Measurements from ENCODE around the gene FYTTD1. TPM values are rescaled to one million over a fixed set of nuclear protein-coding genes. Genes with fewer than 3 reads are reported as not detected.
A peak's percentile ranks its signal among the peaks of the same experiment; 100 is the strongest.

FYTTD1 gene
- total RNA-seq, 2 experiments from 2014 or later: 20.7 to 25.6 TPM

DNA sequence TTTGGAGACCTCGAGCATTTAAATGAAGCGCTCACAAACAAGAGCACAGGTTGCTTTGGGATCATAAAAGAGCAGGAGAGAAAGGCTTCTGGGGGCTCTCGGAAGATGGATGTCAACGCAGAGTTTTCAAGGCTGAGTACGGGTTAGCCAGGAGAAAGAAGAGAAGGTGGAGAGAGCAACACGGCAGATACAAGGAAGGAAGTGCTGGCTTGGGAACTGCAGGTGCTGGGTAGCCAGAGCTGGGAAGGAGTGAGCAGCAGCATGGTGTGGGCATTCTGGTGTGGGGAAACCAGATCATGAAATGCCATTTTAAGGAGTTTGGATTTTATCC is 12.4 kb upstream of the FYTTD1 start:
- Mint-ChIP-seq H3K27me3 (no peaks in the 10 kb centered on the region), H3K4me1 (peaks cover 28% of the 10 kb centered on the region), H3K36me3 (ENCODE audit: low read depth) (peaks cover 7% of the 10 kb centered on the region), H3K9me3 (ENCODE audit: low read depth) (no peaks in the 10 kb centered on the region), H3K27ac (peak overlapping the region; percentile 87), H3K4me3 (peak overlapping the region; percentile 85)
- ATAC-seq (no peak), DNase-seq (no peak)
- POLR2A ChIA-PET: no interaction called here
- CTCF ChIA-PET: interaction anchor here (0.6 to 1.0 kb wide), 2 partner anchors 9 to 138 kb away, joined by 3 to 4 read pairs; no protein-coding TSS in a partner anchor
- intact Hi-C loops (cut with DNase I, micrococcal nuclease): loop anchor here (1.0 to 5.0 kb wide), 8 partner anchors 12 to 440 kb away; partner anchors contain the start of genes DLG1 (in 1 of the 2), FYTTD1 (in 1 of the 2), LRCH3 (in 1 of the 2) and RPL35A (in 1 of the 2)

DNA sequence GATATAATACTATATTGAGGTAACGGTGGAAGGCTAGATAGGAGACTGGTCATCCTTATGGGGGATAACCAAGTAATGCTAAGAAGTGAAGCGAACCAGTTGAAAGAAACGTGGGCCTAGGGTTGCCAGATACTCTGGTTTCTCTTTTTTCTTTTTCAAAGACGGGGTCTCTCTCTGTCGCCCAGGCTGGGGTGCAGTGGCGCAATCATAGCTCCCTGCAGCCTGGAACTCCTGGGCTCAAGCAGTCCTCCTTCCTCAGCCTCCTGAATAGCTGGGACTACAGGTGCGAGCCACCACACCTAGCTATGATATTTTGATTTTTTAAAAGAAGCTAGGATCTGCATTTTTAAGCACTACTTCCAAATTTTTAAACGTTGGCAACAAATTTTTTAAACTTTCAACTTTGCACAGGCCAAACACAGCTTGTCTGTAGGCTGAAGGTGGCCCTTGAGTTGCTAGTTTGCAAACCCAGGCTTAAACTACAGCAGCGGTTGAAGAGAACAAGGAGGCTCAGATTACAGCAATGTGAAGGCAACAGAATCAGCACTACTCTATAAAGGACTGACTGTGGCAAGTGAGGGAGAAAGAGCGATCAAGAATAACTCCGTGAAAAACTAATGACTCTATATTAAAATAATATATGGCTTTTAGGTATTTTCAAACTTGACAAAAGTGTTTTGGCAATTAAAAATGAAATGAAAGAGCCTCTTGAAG is 11.8 kb upstream of the FYTTD1 start:
- H3K27me3 Mint-ChIP-seq: no peaks in the 10 kb centered on the region
- H3K27ac Mint-ChIP-seq: peak overlapping the region; percentile 87
- peaks cover 7% of the 10 kb centered on the region for H3K36me3 Mint-ChIP-seq (ENCODE audit: low read depth)
- no peak for ATAC-seq
- CTCF ChIA-PET: interaction anchor here (0.6 to 1.0 kb wide), 2 partner anchors 8 to 139 kb away, joined by 3 to 4 read pairs; no protein-coding TSS in a partner anchor
- intact Hi-C loops (cut with DNase I, micrococcal nuclease): loop anchor here (1.0 to 5.0 kb wide), 8 partner anchors 11 to 441 kb away; partner anchors contain the start of genes DLG1 (in 1 of the 2), FYTTD1 (in 1 of the 2), LRCH3 (in 1 of the 2) and RPL35A (in 1 of the 2)
- DNase-seq: no peak
- peaks cover 28% of the 10 kb centered on the region for H3K4me1 Mint-ChIP-seq
- H3K9me3 Mint-ChIP-seq (ENCODE audit: low read depth): no peaks in the 10 kb centered on the region
- POLR2A ChIA-PET: no interaction called here
- peak overlapping the region; percentile 85 for H3K4me3 Mint-ChIP-seq

DNA sequence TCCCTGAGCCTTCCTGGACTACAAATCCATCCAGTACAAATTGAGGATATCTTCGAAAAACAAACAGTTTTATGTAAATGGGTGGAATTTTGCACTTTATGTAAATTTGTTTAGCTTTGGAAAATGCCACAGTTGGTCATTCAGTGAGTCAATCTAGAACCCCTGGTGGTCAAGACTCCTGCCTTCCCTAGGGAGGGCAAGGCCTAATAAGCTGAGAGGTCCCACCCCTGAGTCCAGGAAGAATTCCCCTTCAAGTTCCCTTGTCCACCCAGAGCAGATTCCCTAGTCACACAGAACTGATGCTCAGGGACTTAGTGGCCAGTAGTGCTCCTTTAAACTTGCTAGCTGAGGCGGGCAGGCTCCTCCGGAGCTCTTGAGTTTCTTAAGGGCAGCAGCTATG is 6.9 kb upstream of the FYTTD1 start:
- Mint-ChIP-seq H3K4me1 (peaks cover 3% of the 10 kb centered on the region), H3K36me3 (ENCODE audit: low read depth) (peaks cover 2% of the 10 kb centered on the region), H3K27me3 (no peaks in the 10 kb centered on the region), H3K27ac (no peak overlapping the region), H3K9me3 (ENCODE audit: low read depth) (no peaks in the 10 kb centered on the region), H3K4me3 (no peak overlapping the region)
- intact Hi-C loops (cut with DNase I, micrococcal nuclease): no loop called here
- POLR2A ChIA-PET: no interaction called here
- CTCF ChIA-PET: no interaction called here
- ATAC-seq: no peak
- no peak for DNase-seq

DNA sequence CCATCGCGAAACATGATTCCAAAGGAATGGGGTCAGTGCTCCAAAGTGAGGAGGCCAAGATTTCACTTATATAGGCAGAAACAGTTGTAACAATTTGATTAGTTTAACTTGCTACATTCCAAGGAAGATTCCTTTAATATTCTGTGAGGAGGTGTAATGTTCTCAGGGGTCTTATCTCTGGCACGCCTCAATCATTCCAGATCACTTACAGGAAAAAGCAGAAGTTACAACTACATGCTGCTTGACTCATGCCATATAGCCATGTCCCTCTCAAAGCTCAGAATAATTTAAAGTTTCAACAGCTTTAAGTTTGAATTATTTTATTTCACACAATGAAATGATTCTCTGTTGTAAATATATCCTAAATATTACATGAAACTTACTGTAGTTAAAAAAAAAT is 3.5 kb upstream of the FYTTD1 start:
- no peak overlapping the region for H3K27ac Mint-ChIP-seq
- H3K36me3 Mint-ChIP-seq (ENCODE audit: low read depth): peaks cover 2% of the 10 kb centered on the region
- ChIA-PET CTCF (interaction anchor here (0.7 to 1.6 kb wide), 3 partner anchors 8 to 31 kb away, joined by 3 to 4 read pairs (median 3); no protein-coding TSS in a partner anchor), POLR2A (no interaction called here)
- H3K9me3 Mint-ChIP-seq (ENCODE audit: low read depth): no peaks in the 10 kb centered on the region
- no peak for DNase-seq
- no peak overlapping the region for H3K4me3 Mint-ChIP-seq
- H3K27me3 Mint-ChIP-seq: no peaks in the 10 kb centered on the region
- intact Hi-C loops (cut with DNase I, micrococcal nuclease): no loop called here
- ATAC-seq: no peak
- H3K4me1 Mint-ChIP-seq: peaks cover 12% of the 10 kb centered on the region

DNA sequence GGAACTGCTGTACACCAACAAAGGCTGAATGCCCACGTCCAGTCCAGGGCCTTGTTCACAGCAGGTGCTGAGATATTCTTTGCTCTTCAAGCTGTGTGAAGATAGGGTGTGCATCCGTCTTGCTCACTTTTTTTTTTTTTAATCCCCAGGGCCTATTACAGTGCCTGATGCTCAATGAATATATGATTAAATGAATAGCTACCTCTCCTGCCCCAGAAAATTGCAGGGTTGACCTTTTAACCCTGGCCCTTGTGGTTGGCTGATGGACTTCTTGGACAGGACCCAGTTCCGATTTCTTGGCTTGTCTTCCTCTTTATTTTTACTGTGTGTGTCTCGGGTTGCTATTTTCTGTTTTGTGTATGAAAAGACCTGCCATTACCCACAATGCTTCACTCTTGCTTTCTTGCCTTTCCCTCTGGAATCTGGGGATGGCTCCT is 2.9 kb upstream of the FYTTD1 start:
- ChIA-PET CTCF (interaction anchor here (0.7 to 1.6 kb wide), 2 partner anchors 9 to 30 kb away, joined by 3 to 4 read pairs; no protein-coding TSS in a partner anchor), POLR2A (no interaction called here)
- intact Hi-C loops (cut with DNase I, micrococcal nuclease): no loop called here
- Mint-ChIP-seq H3K4me3 (no peak overlapping the region), H3K4me1 (peaks cover 16% of the 10 kb centered on the region), H3K27me3 (no peaks in the 10 kb centered on the region), H3K9me3 (ENCODE audit: low read depth) (no peaks in the 10 kb centered on the region), H3K27ac (no peak overlapping the region), H3K36me3 (ENCODE audit: low read depth) (peaks cover 2% of the 10 kb centered on the region)
- ATAC-seq: no peak
- DNase-seq: no peak

DNA sequence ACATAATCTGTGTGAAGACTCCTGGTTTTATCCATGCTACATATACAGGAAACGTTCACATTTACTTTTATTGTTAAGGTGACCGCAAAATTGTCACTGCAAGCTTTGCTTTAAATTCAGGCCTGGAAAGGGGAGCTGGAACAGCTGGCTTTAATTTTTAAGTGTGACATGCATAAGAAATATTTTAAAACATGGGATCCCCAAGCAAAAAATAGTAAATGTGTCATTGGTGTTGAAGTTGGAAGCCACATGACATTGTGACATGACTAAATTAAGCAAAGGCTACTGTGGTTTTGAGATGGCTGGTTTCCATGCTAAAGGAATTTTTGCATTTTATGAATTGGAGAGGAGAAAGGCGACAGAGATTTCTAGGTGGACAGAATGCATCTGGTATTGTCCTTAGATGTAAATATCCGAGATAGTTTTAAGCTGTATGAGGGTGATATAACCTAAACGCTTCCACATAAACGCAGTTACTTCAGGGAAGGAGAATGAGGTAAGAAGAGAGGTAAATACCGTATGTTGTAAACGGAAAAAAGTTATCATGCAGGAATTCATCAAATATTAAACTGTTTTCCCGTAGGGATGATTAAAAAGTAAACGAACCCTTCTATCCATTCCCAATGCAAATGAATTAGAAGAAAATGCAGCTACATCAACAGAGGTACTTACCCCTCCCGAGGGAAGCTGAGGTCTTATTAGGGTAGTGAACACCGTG is 927 bp upstream of the FYTTD1 start:
- peak overlapping the region; percentile 89 for H3K4me3 Mint-ChIP-seq
- H3K4me1 Mint-ChIP-seq: peaks cover 29% of the 10 kb centered on the region
- no peaks in the 10 kb centered on the region for H3K27me3 Mint-ChIP-seq
- ATAC-seq: no peak
- POLR2A ChIA-PET: interaction anchor here (0.6 to 1.3 kb wide), 3 partner anchors 9 to 187 kb away, joined by 3 to 6 read pairs (median 3); partner anchors contain the start of gene LRCH3
- no peaks in the 10 kb centered on the region for H3K9me3 Mint-ChIP-seq (ENCODE audit: low read depth)
- DNase-seq: no peak
- CTCF ChIA-PET: interaction anchor here (0.6 to 1.4 kb wide), 6 partner anchors 9 to 232 kb away, joined by 3 to 6 read pairs (median 4); no protein-coding TSS in a partner anchor
- H3K27ac Mint-ChIP-seq: peak overlapping the region; percentile 81
- H3K36me3 Mint-ChIP-seq (ENCODE audit: low read depth): no peaks in the 10 kb centered on the region
- intact Hi-C loops (cut with DNase I, micrococcal nuclease): loop anchor here (1.0 to 2.0 kb wide), 6 partner anchors 11 to 202 kb away; partner anchors contain the start of genes LRCH3 (in 1 of the 2), RPL35A (in 1 of the 2) and RUBCN (in 1 of the 2)

DNA sequence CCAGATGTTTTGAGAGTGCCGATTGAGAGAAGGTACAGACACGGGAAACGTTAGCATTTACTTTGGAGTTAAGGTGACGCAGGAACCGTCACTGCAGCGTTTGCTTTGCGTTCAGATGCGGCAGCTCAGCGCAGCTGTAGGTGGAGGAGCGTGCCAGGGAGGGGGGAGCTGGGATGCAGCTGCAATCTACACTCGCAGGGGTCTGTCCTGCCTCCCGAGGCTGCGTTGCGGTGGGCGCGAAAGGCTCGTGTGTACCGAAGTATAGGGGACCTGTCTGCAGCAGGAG is 425 bp upstream of the FYTTD1 start:
- peak overlapping the region; percentile 81 for H3K27ac Mint-ChIP-seq
- no peaks in the 10 kb centered on the region for H3K9me3 Mint-ChIP-seq (ENCODE audit: low read depth)
- ChIA-PET CTCF (interaction anchor here (1.2 to 1.4 kb wide), 3 partner anchors 10 to 37 kb away, joined by 5 to 6 read pairs (median 5); no protein-coding TSS in a partner anchor), POLR2A (interaction anchor here (0.6 to 1.3 kb wide), 3 partner anchors 10 to 187 kb away, joined by 3 to 6 read pairs (median 3); partner anchors contain the start of gene LRCH3)
- peak overlapping the region; percentile 89 for H3K4me3 Mint-ChIP-seq
- peak; percentile 78 for DNase-seq
- H3K4me1 Mint-ChIP-seq: peaks cover 34% of the 10 kb centered on the region
- ATAC-seq: peak; percentile 63
- H3K36me3 Mint-ChIP-seq (ENCODE audit: low read depth): no peaks in the 10 kb centered on the region
- H3K27me3 Mint-ChIP-seq: no peaks in the 10 kb centered on the region
- intact Hi-C loops (cut with DNase I, micrococcal nuclease): loop anchor here (1.0 to 2.0 kb wide), 6 partner anchors 12 to 202 kb away; partner anchors contain the start of genes LRCH3 (in 1 of the 2), RPL35A (in 1 of the 2) and RUBCN (in 1 of the 2)

DNA sequence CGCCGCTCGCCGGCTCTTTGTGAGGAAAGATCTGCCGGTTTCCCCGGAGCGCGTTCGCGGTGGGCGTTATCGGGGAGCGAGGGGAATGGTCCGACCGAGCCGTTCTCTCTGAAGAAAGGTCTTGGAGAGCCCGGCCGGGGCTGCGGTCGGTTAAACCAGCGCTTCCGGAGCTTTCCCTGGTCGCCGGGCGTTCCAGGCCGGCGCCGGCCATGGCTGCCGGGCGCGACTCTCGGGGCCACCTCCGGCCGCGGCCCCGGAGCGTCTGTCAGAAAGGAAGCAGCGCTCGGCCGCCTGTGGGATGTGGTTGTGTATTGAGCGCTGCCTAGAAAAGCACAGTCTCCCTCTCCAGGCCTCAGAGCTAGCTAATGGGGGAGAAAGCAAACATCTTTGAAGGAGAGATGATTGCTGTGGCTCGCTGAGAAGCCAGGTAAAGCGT is 731 bp downstream of the FYTTD1 start:
- intact Hi-C loops (cut with DNase I, micrococcal nuclease): loop anchor here (2.0 to 5.0 kb wide), 2 partner anchors 42 to 196 kb away; partner anchors contain the start of genes BDH1 (in 1 of the 2) and LRCH3 (in 1 of the 2)
- peak overlapping the region; percentile 87 for H3K27ac Mint-ChIP-seq
- DNase-seq (peak; percentile 73), ATAC-seq (peak; percentile 31)
- peak overlapping the region; percentile 89 for H3K4me3 Mint-ChIP-seq
- ChIA-PET POLR2A (interaction anchor here (0.6 kb wide), 2 partner anchors 202 to 1108 kb away, joined by 5 read pairs; no protein-coding TSS in a partner anchor), CTCF (interaction anchor here (0.6 to 0.8 kb wide), 3 partner anchors 11 to 50 kb away, joined by 3 to 4 read pairs (median 4); no protein-coding TSS in a partner anchor)
- no peaks in the 10 kb centered on the region for H3K36me3 Mint-ChIP-seq (ENCODE audit: low read depth)
- H3K27me3 Mint-ChIP-seq: no peaks in the 10 kb centered on the region
- H3K4me1 Mint-ChIP-seq: peaks cover 40% of the 10 kb centered on the region
- no peaks in the 10 kb centered on the region for H3K9me3 Mint-ChIP-seq (ENCODE audit: low read depth)

DNA sequence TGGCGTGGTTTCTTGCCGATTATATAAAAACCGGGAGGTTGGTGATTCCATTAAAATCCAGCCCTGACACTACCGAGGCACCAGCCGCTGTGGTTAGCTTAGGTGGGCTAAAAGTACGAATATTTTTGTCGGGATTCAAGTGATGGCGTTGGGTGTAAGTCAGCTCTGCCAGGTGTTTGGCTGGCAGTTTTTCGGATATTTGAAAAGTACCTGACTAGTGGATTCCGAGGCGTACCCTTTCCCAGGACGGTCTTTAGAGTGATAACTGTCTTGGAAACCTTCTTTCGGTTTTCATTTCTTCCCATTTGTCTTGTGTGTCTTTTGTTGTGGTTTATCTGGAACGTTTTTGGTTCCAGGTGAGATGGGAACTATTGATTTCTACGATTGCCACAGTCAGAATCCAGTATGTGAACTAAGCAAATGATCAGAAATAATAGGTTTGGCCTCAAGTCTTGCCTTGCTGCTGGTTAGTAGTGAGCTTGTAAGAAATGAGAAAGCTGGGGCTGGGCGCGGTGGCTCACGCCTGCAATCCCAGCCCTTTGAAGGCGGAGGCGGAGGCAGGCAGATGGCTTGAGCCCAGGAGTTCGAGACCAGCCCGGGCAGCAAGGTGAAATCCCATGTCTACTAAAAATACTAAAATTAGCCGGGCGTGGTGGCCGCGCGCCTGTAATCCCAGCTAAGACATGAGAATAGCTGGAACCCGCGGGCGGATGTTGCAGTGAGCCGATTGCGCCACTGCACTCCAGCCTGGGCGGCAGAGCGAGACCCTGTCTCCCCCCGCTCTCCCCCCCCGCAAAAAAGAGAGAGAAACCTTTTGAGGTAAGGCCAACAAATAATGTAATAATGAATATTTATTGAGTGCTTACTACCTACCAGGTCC is 1.4 kb downstream of the FYTTD1 start:
- H3K4me1 Mint-ChIP-seq: peaks cover 45% of the 10 kb centered on the region
- no peaks in the 10 kb centered on the region for H3K36me3 Mint-ChIP-seq (ENCODE audit: low read depth)
- ChIA-PET CTCF (interaction anchor here (0.7 to 0.8 kb wide), 3 partner anchors 11 to 137 kb away, joined by 3 to 4 read pairs (median 4); no protein-coding TSS in a partner anchor), POLR2A (interaction anchor here (0.6 to 0.7 kb wide), 2 partner anchors 40 to 1108 kb away, joined by 3 to 5 read pairs; no protein-coding TSS in a partner anchor)
- H3K27ac Mint-ChIP-seq: peak overlapping the region; percentile 87
- ATAC-seq (no peak), DNase-seq (peak; percentile 73)
- H3K27me3 Mint-ChIP-seq: no peaks in the 10 kb centered on the region
- H3K9me3 Mint-ChIP-seq (ENCODE audit: low read depth): no peaks in the 10 kb centered on the region
- peak overlapping the region; percentile 89 for H3K4me3 Mint-ChIP-seq
- intact Hi-C loops (cut with DNase I, micrococcal nuclease): loop anchor here (2.0 to 5.0 kb wide), 2 partner anchors 41 to 196 kb away; partner anchors contain the start of genes BDH1 (in 1 of the 2) and LRCH3 (in 1 of the 2)

DNA sequence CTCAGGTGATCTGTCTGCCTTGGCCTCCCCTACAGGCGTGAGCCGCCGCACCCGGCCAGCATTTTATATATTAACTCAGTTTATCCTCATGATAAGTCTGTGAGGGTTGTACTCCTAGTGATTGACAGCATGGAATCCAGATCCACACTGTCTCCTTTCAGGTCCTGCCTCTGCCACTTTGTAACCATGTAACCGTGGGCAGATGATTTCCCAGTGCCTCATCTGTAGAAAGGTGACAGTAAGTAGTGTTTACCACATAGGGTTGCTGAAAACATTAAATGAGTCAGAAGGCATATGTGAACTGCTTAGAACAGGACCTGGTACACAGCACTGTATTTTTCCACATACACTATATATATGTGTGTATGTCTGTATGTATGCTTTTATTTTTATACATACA is 2.4 kb downstream of the FYTTD1 start:
- no peaks in the 10 kb centered on the region for H3K36me3 Mint-ChIP-seq (ENCODE audit: low read depth)
- H3K27ac Mint-ChIP-seq: peak overlapping the region; percentile 78
- peaks cover 48% of the 10 kb centered on the region for H3K4me1 Mint-ChIP-seq
- ATAC-seq: peak; percentile 47
- peak; percentile 53 for DNase-seq
- ChIA-PET CTCF (no interaction called here), POLR2A (no interaction called here)
- no peaks in the 10 kb centered on the region for H3K27me3 Mint-ChIP-seq
- no peaks in the 10 kb centered on the region for H3K9me3 Mint-ChIP-seq (ENCODE audit: low read depth)
- intact Hi-C loops (cut with DNase I, micrococcal nuclease): loop anchor here in 1 of 2 experiments (5.0 kb wide), 1 partner anchor 40 kb away; the partner anchor contains the start of gene LRCH3
- H3K4me3 Mint-ChIP-seq: peak overlapping the region; percentile 73
